K562 (cell line): ENCODE results near the gene SEZ6L.

Source experiments
- ELF1 ChIP-seq: fragments of 200-800 bp; sonication (Bioruptor generic); IDR thresholded peaks from 2 replicates; pipeline ENCODE4 v1.6.1; 2016; ENCODE audit warnings: missing genetic modification characterization, missing compliant biosample characterization
- EP300 ChIP-seq: IDR thresholded peaks from 2 replicates; pipeline ENCODE4 v1.6.1; 2012; ENCODE audit warnings: low read length, improper control_type of control experiment
- HMG20B ChIP-seq: fragments of 250-450 bp; sonication (Bioruptor Pico); IDR thresholded peaks from 2 replicates; pipeline ENCODE4 v1.5.0; 2021; ENCODE audit warnings: mild to moderate bottlenecking
- IRF1 ChIP-seq: sonication (generic); formaldehyde crosslinking; IDR thresholded peaks from 2 replicates; pipeline ENCODE4 v1.8.0; 2022; ENCODE audit warnings: missing genetic modification reagents, mild to moderate bottlenecking, borderline replicate concordance
- MAZ ChIP-seq, 2 experiments: fragments of 450-650 bp in 1 of 2; sonication (generic) in 1 of 2; formaldehyde crosslinking; IDR thresholded peaks in 1 of 2; conservative IDR thresholded peaks in 1 of 2; 2 replicates each; pipeline versions ENCODE4 v1.4.0 to v1.5.0; 2020; ENCODE audit warnings: mild to moderate bottlenecking in 1 of 2, missing genetic modification reagents in 1 of 2
- NFRKB ChIP-seq: fragments of 450-650 bp; IDR thresholded peaks from 2 replicates; pipeline ENCODE4 v1.6.1; 2016; ENCODE audit warnings: low read depth
- POLR2A ChIP-seq: fragments of 450-650 bp; conservative IDR thresholded peaks from 2 replicates; pipeline ENCODE4 v1.6.1; 2016
- ZNF12 ChIP-seq: sonication (generic); formaldehyde crosslinking; IDR thresholded peaks from 2 replicates; pipeline ENCODE4 v1.4.0; 2020; ENCODE audit warnings: mild to moderate bottlenecking, missing genetic modification reagents
- ZNF133 ChIP-seq: fragments of 250-450 bp; sonication (Bioruptor Pico); IDR thresholded peaks from 2 replicates; pipeline ENCODE4 v1.4.0; 2020; ENCODE audit warnings: mild to moderate bottlenecking
- TF ChIP-seq, protein P1 (sequence below), 2 experiments: fragments of 450-650 bp in 1 of 2; sonication (generic) in 1 of 2; formaldehyde crosslinking in 1 of 2; IDR thresholded peaks in 1 of 2; conservative IDR thresholded peaks in 1 of 2; 2 replicates each; pipeline versions ENCODE4 v1.6.1 to v1.8.1; 2016 to 2023; ENCODE audit warnings: mild to moderate bottlenecking in 2 of 2, moderate library complexity in 2 of 2, inconsistent platforms in 1 of 2, missing genetic modification reagents in 1 of 2

DNA sequence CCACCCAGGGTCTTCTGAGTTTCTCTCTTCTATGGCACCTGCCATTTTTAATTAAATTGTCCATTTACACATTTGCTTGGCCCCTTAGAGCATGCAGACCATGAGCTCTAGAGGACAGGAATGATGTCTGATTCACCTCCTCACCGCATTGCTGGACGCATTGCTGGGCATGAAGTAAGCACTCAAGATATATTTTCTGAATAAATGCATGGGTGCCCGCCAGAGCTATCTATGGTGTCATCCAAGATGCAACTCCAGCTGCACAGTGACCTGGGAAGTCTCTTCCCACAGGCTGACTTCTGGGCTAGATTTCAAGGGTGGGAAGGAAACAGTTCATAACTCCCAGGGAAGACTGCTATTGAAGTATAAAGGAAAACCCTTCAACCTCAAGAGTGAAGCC, 193.2 kb downstream of the SEZ6L start:
- no peak for TF ChIP-seq EP300
- TF ChIP-seq MAZ (CRISPR knock-in tag; conservative IDR thresholded peaks at IDR 0.05 in 1 of 2, IDR thresholded peaks at IDR 0.05 in 1 of 2): no peak
- TF ChIP-seq ZNF133 (CRISPR knock-in tag): no peak
- no peak for TF ChIP-seq ELF1
- TF ChIP-seq NFRKB: no peak
- TF ChIP-seq IRF1 (CRISPR knock-in tag): no peak
- no peak for TF ChIP-seq HMG20B (CRISPR knock-in tag)
- TF ChIP-seq POLR2A: no peak
- TF ChIP-seq, protein P1, sequence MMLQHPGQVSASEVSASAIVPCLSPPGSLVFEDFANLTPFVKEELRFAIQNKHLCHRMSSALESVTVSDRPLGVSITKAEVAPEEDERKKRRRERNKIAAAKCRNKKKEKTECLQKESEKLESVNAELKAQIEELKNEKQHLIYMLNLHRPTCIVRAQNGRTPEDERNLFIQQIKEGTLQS (IDR thresholded peaks at IDR 0.05): no peak
- TF ChIP-seq, protein P1 (CRISPR knock-in tag; conservative IDR thresholded peaks at IDR 0.05): no peak
- TF ChIP-seq ZNF12 (CRISPR knock-in tag): no peak
